Karpas-422 (cell line): Measurements from ENCODE around the gene RIT2. TPM values are rescaled to one million over a fixed set of nuclear protein-coding genes. Genes with fewer than 3 reads are reported as not detected.

Experiments
- DNase-seq: peaks from one replicate; pipeline ENCODE4 v3.0.0-alpha.2; 2015
- H2AFZ ChIP-seq: fragments of 200-600 bp; sonication (generic); 2 replicates; pipeline ENCODE4 v1.6.1; 2014; ENCODE audit warnings: antibody characterized with exemption, low read length, mixed read lengths
- H3K27ac ChIP-seq: fragments of 200-600 bp; sonication (generic); 2 replicates; pipeline ENCODE4 v1.5.1; 2014; ENCODE audit warnings: mild to moderate bottlenecking, low read length, moderate library complexity
- H3K27me3 ChIP-seq: fragments of 200-600 bp; sonication (generic); 2 replicates; pipeline ENCODE4 v1.6.1; 2014; ENCODE audit warnings: low read length, mixed read lengths
- H3K36me3 ChIP-seq: fragments of 200-600 bp; sonication (generic); 2 replicates; pipeline ENCODE4 v1.6.1; 2014; ENCODE audit warnings: low read length, mixed read lengths; ENCODE audit not compliant: insufficient read depth
- H3K4me1 ChIP-seq: fragments of 200-600 bp; sonication (generic); 2 replicates; pipeline ENCODE4 v1.6.1; 2014; ENCODE audit warnings: mild to moderate bottlenecking, low read length, mixed read lengths
- H3K4me2 ChIP-seq: fragments of 200-600 bp; sonication (generic); 2 replicates; pipeline ENCODE4 v1.6.1; 2014; ENCODE audit warnings: low read length, low read depth, mild to moderate bottlenecking; ENCODE audit not compliant: poor library complexity, severe bottlenecking
- H3K4me3 ChIP-seq: fragments of 200-600 bp; sonication (generic); 2 replicates; pipeline ENCODE4 v1.5.1; 2014; ENCODE audit warnings: mild to moderate bottlenecking, antibody characterized with exemption, low read length, mixed read lengths
- H3K79me2 ChIP-seq: fragments of 200-600 bp; sonication (generic); 2 replicates; pipeline ENCODE4 v1.6.1; 2014; ENCODE audit warnings: mild to moderate bottlenecking, low read length, mixed read lengths
- H3K9ac ChIP-seq: fragments of 200-600 bp; sonication (generic); 2 replicates; pipeline ENCODE4 v1.6.0; 2014; ENCODE audit warnings: low read length
- H3K9me2 ChIP-seq: fragments of 200-600 bp; sonication (generic), shearing (Covaris generic); replicated peaks from 2 replicates; pipeline ENCODE4 v1.6.0; 2014; ENCODE audit warnings: mild to moderate bottlenecking, low read length, moderate library complexity; ENCODE audit not compliant: insufficient read depth
- H3K9me3 ChIP-seq: fragments of 300-700, 200-600 bp; sonication (generic); 2 replicates; pipeline ENCODE4 v1.6.1; 2014; ENCODE audit warnings: low read length, mixed read lengths
- H4K20me1 ChIP-seq: fragments of 200-600 bp; sonication (generic); 2 replicates; pipeline ENCODE4 v1.6.1; 2014; ENCODE audit warnings: mild to moderate bottlenecking, antibody characterized with exemption, low read length, low read depth; ENCODE audit not compliant: insufficient read depth
- total RNA-seq: library from RNA; depleted of rRNA; stranded (reverse); fragments of >200 nt; shearing (Covaris generic); gene quantifications from 2 replicates; pipeline ENCODE4 v1.2.3, GENCODE V29; 2014; ENCODE audit warnings: low replicate concordance

Gene RIT2
- total RNA-seq, 1 experiment from 2014 or later: not detected

- Histone ChIP-seq H3K4me1 (no peaks in the 10 kb centered on the region), H3K36me3 (no peaks in the 10 kb centered on the region), H3K79me2 (no peaks in the 10 kb centered on the region), H3K9me2 (no peaks in the 10 kb centered on the region), H3K9ac (no peak overlapping the region), H2AFZ (no peak overlapping the region), H3K9me3 (peaks cover 18% of the 10 kb centered on the region), H3K27me3 (no peaks in the 10 kb centered on the region), H3K4me3 (no peak overlapping the region), H3K27ac (no peak overlapping the region), H3K4me2 (no peak overlapping the region), H4K20me1 (no peaks in the 10 kb centered on the region)
- no peak for DNase-seq
These were observed 92.6 kb downstream of the RIT2 start for GRCh38 chr18:43022874-43023273.

- no peak for DNase-seq
- no peaks in the 10 kb centered on the region for H3K4me1 ChIP-seq
- H3K9me2 ChIP-seq: no peaks in the 10 kb centered on the region
- H2AFZ ChIP-seq: no peak overlapping the region
- H3K27me3 ChIP-seq: no peaks in the 10 kb centered on the region
- H3K79me2 ChIP-seq: no peaks in the 10 kb centered on the region
- no peak overlapping the region for H3K9ac ChIP-seq
- H3K9me3 ChIP-seq: peaks cover 37% of the 10 kb centered on the region
- no peaks in the 10 kb centered on the region for H3K36me3 ChIP-seq
- H3K27ac ChIP-seq: no peak overlapping the region
- H3K4me3 ChIP-seq: no peak overlapping the region
- no peak overlapping the region for H3K4me2 ChIP-seq
- no peaks in the 10 kb centered on the region for H4K20me1 ChIP-seq
These were observed 97.9 kb downstream of the RIT2 start for GRCh38 chr18:43017622-43018021.

GRCh38 chr18:43013486-43013885 is 102.0 kb downstream of the RIT2 start:
- H3K27me3 ChIP-seq: no peaks in the 10 kb centered on the region
- H3K9me2 ChIP-seq: no peaks in the 10 kb centered on the region
- no peak for DNase-seq
- H3K79me2 ChIP-seq: no peaks in the 10 kb centered on the region
- no peak overlapping the region for H2AFZ ChIP-seq
- H3K27ac ChIP-seq: no peak overlapping the region
- H3K4me3 ChIP-seq: no peak overlapping the region
- H3K4me1 ChIP-seq: no peaks in the 10 kb centered on the region
- no peaks in the 10 kb centered on the region for H3K36me3 ChIP-seq
- no peak overlapping the region for H3K4me2 ChIP-seq
- H3K9ac ChIP-seq: no peak overlapping the region
- peaks cover 35% of the 10 kb centered on the region for H3K9me3 ChIP-seq
- no peaks in the 10 kb centered on the region for H4K20me1 ChIP-seq

- Histone ChIP-seq H3K4me2 (no peak overlapping the region), H3K4me3 (no peak overlapping the region), H3K4me1 (no peaks in the 10 kb centered on the region), H3K9me2 (no peaks in the 10 kb centered on the region), H4K20me1 (no peaks in the 10 kb centered on the region), H2AFZ (no peak overlapping the region), H3K9ac (no peak overlapping the region), H3K27ac (no peak overlapping the region), H3K36me3 (no peaks in the 10 kb centered on the region), H3K79me2 (no peaks in the 10 kb centered on the region), H3K9me3 (peaks cover 35% of the 10 kb centered on the region), H3K27me3 (no peaks in the 10 kb centered on the region)
- DNase-seq: no peak
These were observed 102.5 kb downstream of the RIT2 start for GRCh38 chr18:43012951-43013350.

- Histone ChIP-seq H4K20me1 (no peaks in the 10 kb centered on the region), H3K79me2 (no peaks in the 10 kb centered on the region), H3K27ac (no peak overlapping the region), H3K9ac (no peak overlapping the region), H3K36me3 (no peaks in the 10 kb centered on the region), H3K4me1 (no peaks in the 10 kb centered on the region), H3K9me2 (no peaks in the 10 kb centered on the region), H3K4me2 (no peak overlapping the region), H2AFZ (no peak overlapping the region), H3K27me3 (no peaks in the 10 kb centered on the region), H3K9me3 (peaks cover 26% of the 10 kb centered on the region), H3K4me3 (no peak overlapping the region)
- no peak for DNase-seq
These were observed 104.9 kb downstream of the RIT2 start for GRCh38 chr18:43010611-43011010.

GRCh38 chr18:43009674-43010073 is 105.8 kb downstream of the RIT2 start:
- Histone ChIP-seq H3K4me2 (no peak overlapping the region), H3K79me2 (no peaks in the 10 kb centered on the region), H2AFZ (no peak overlapping the region), H3K4me1 (no peaks in the 10 kb centered on the region), H3K4me3 (no peak overlapping the region), H3K27me3 (no peaks in the 10 kb centered on the region), H3K36me3 (no peaks in the 10 kb centered on the region), H3K9ac (no peak overlapping the region), H3K9me3 (peaks cover 26% of the 10 kb centered on the region), H4K20me1 (no peaks in the 10 kb centered on the region), H3K9me2 (no peaks in the 10 kb centered on the region), H3K27ac (no peak overlapping the region)
- DNase-seq: no peak

- H3K27me3 ChIP-seq: no peaks in the 10 kb centered on the region
- no peaks in the 10 kb centered on the region for H3K9me2 ChIP-seq
- H3K36me3 ChIP-seq: no peaks in the 10 kb centered on the region
- H3K9me3 ChIP-seq: peaks cover 22% of the 10 kb centered on the region
- no peak overlapping the region for H2AFZ ChIP-seq
- no peak for DNase-seq
- no peak overlapping the region for H3K27ac ChIP-seq
- H3K9ac ChIP-seq: no peak overlapping the region
- no peaks in the 10 kb centered on the region for H3K79me2 ChIP-seq
- no peaks in the 10 kb centered on the region for H4K20me1 ChIP-seq
- no peak overlapping the region for H3K4me3 ChIP-seq
- no peak overlapping the region for H3K4me2 ChIP-seq
- no peaks in the 10 kb centered on the region for H3K4me1 ChIP-seq
These were observed 108.1 kb downstream of the RIT2 start for GRCh38 chr18:43007365-43007764.

GRCh38 chr18:43004421-43004820 is 111.1 kb downstream of the RIT2 start:
- no peaks in the 10 kb centered on the region for H3K36me3 ChIP-seq
- no peaks in the 10 kb centered on the region for H3K27me3 ChIP-seq
- H3K4me1 ChIP-seq: no peaks in the 10 kb centered on the region

GRCh38 chr18:43001821-43002220 is 113.7 kb downstream of the RIT2 start:
- no peaks in the 10 kb centered on the region for H3K27me3 ChIP-seq
- no peak overlapping the region for H2AFZ ChIP-seq
- no peak overlapping the region for H3K27ac ChIP-seq
- no peaks in the 10 kb centered on the region for H3K79me2 ChIP-seq
- H3K36me3 ChIP-seq: no peaks in the 10 kb centered on the region
- H3K9me2 ChIP-seq: no peaks in the 10 kb centered on the region
- H3K9me3 ChIP-seq: peaks cover 21% of the 10 kb centered on the region
- H3K4me3 ChIP-seq: no peak overlapping the region
- H3K4me1 ChIP-seq: no peaks in the 10 kb centered on the region
- H3K4me2 ChIP-seq: no peak overlapping the region
- no peak for DNase-seq
- no peaks in the 10 kb centered on the region for H4K20me1 ChIP-seq
- H3K9ac ChIP-seq: no peak overlapping the region

More at GRCh38 chr18:43004421-43004820, 111.1 kb downstream of the RIT2 start:
- no peak for DNase-seq
- H3K4me2 ChIP-seq: no peak overlapping the region
- H2AFZ ChIP-seq: no peak overlapping the region
- no peak overlapping the region for H3K4me3 ChIP-seq
- no peaks in the 10 kb centered on the region for H3K79me2 ChIP-seq
- no peaks in the 10 kb centered on the region for H3K9me2 ChIP-seq
- H4K20me1 ChIP-seq: no peaks in the 10 kb centered on the region
- peaks cover 24% of the 10 kb centered on the region for H3K9me3 ChIP-seq
- no peak overlapping the region for H3K9ac ChIP-seq
- H3K27ac ChIP-seq: no peak overlapping the region
